HCT116 (cell line): ENCODE data around the gene HPGDS. TPM values are rescaled to one million over a fixed set of nuclear protein-coding genes. Genes with fewer than 3 reads are reported as not detected.

Source experiments
- ATAC-seq: fragments of 200-7000 bp; cut with Tn5 transposase; 2 replicates; pipeline ENCODE4 v1.9.1; 2020; ENCODE audit warnings: mild to moderate bottlenecking, moderate library complexity
- BruUV-seq: library from RNA; stranded (reverse); fragments of 400-500 nt; replicated peaks from 2 replicates; lab custom pipeline; 2021; lab: Mats Ljungman, UMichigan
- CTCF ChIA-PET: fragments of 300-600 bp; sonication (Branson Sonifier 250); formaldehyde crosslinking; loops from one replicate; lab custom pipeline; 2021; ENCODE audit warnings: antibody characterized with exemption; lab: Charles Lee
- POLR2A ChIA-PET: fragments of 300-600, 350-600 bp; sonication (Branson Sonifier 250); formaldehyde crosslinking; loops from one replicate; lab custom pipeline; 2021; ENCODE audit warnings: antibody characterized with exemption; lab: Charles Lee
- RAD21 ChIA-PET, 2 experiments: fragments of 300-600 bp; sonication (Branson Sonifier 250); formaldehyde crosslinking; loops; one replicate each; lab custom pipeline; 2023; ENCODE audit warnings: low total read pairs in 2 of 2; ENCODE audit not compliant: uncharacterized antibody in 2 of 2, unreplicated experiment in 2 of 2, low non-redundant PET in 1 of 2; lab: Charles Lee
- DNase-seq: peaks from one replicate; pipeline ENCODE4 v3.0.0-alpha.2; 2010; ENCODE audit warnings: low read depth, low spot score
- H2AFZ ChIP-seq: fragments of 200-600 bp; shearing (Covaris generic), sonication (generic); 2 replicates; pipeline ENCODE4 v1.6.1; 2017; ENCODE audit warnings: low read depth, mixed run types, mixed read lengths, antibody characterized with exemption, low read length; ENCODE audit not compliant: poor library complexity, severe bottlenecking
- H3K27ac ChIP-seq: 2 replicates; pipeline ENCODE4 v1.5.1; 2012; ENCODE audit warnings: low read depth, low read length
- H3K27me3 ChIP-seq: fragments of 200-600 bp; sonication (generic); 2 replicates; pipeline ENCODE4 v1.6.1; 2016; ENCODE audit warnings: mixed run types, low read length, mixed read lengths; ENCODE audit not compliant: insufficient read depth
- H3K36me3 ChIP-seq, 2 experiments: fragments of 200-500 bp in 1 of 2; fragments of 200-600 bp in 1 of 2; sonication (Bioruptor generic) in 1 of 2; sonication (generic) in 1 of 2; 2 replicates each; pipeline versions ENCODE4 v1.5.1 to v1.6.1; 2014 to 2016; ENCODE audit warnings: low read length in 2 of 2, inconsistent platforms in 1 of 2, mixed read lengths in 1 of 2, mixed run types in 1 of 2; ENCODE audit not compliant: insufficient read depth in 2 of 2, control insufficient read depth in 1 of 2
- H3K4me1 ChIP-seq, 2 experiments: fragments of 200-600 bp in 1 of 2; sonication (generic) in 1 of 2; 2 replicates each; pipeline versions ENCODE4 v1.5.1 to v1.6.1; 2012 to 2017; ENCODE audit warnings: low read length in 2 of 2, inconsistent platforms in 1 of 2, mild to moderate bottlenecking in 1 of 2, mixed read lengths in 1 of 2, mixed run types in 1 of 2, moderate library complexity in 1 of 2; ENCODE audit not compliant: insufficient read depth in 2 of 2, control insufficient read depth in 1 of 2
- H3K4me2 ChIP-seq: fragments of 200-600 bp; sonication (generic); 2 replicates; pipeline ENCODE4 v1.6.1; 2017; ENCODE audit warnings: mixed run types, low read length, mixed read lengths
- H3K4me3 ChIP-seq, 2 experiments: fragments of 200-600 bp in 1 of 2; sonication (generic) in 1 of 2; replicated peaks in 1 of 2; 2 replicates each; pipeline ENCODE4 v1.5.1; 2011 to 2016; ENCODE audit warnings: low read length in 2 of 2, control low read depth in 1 of 2, low read depth in 1 of 2, mild to moderate bottlenecking in 1 of 2, mixed read lengths in 1 of 2, mixed run types in 1 of 2
- H3K79me2 ChIP-seq: fragments of 200-600 bp; sonication (generic); 2 replicates; pipeline ENCODE4 v1.6.1; 2017; ENCODE audit warnings: mild to moderate bottlenecking, mixed run types, low read length, moderate library complexity, mixed read lengths; ENCODE audit not compliant: insufficient read depth
- H3K9ac ChIP-seq: fragments of 200-600 bp; sonication (generic); 2 replicates; pipeline ENCODE4 v1.6.1; 2016; ENCODE audit warnings: low read length, mixed read lengths
- H3K9me2 ChIP-seq: fragments of 200-600 bp; sonication (generic), shearing (Covaris generic); 2 replicates; pipeline ENCODE4 v1.6.1; 2017; ENCODE audit warnings: mixed run types, mild to moderate bottlenecking, moderate library complexity; ENCODE audit not compliant: insufficient read depth
- H3K9me3 ChIP-seq, 2 experiments: fragments of 200-500 bp in 1 of 2; fragments of 200-600 bp in 1 of 2; sonication (Bioruptor generic) in 1 of 2; sonication (generic) in 1 of 2; 2 replicates each; pipeline ENCODE4 v1.6.1; 2014 to 2017; ENCODE audit warnings: low read length in 2 of 2, mixed read lengths in 2 of 2, inconsistent platforms in 1 of 2, low read depth in 1 of 2, mild to moderate bottlenecking in 1 of 2, mixed run types in 1 of 2, moderate library complexity in 1 of 2; ENCODE audit not compliant: control insufficient read depth in 1 of 2, insufficient read depth in 1 of 2
- H4K20me1 ChIP-seq: fragments of 200-600 bp; sonication (generic), shearing (Covaris generic); 2 replicates; pipeline ENCODE4 v1.6.1; 2017; ENCODE audit warnings: mixed run types, mild to moderate bottlenecking, moderate library complexity; ENCODE audit not compliant: insufficient read depth
- ATF3 ChIP-seq: IDR thresholded peaks from 2 replicates; pipeline ENCODE4 v1.6.1; 2012
- EZH2 ChIP-seq: fragments of 200-600 bp; sonication (generic); IDR thresholded peaks from 2 replicates; pipeline ENCODE4 v1.6.1; 2017; ENCODE audit warnings: antibody characterized with exemption, mixed run types
- FOSL1 ChIP-seq: IDR thresholded peaks from 2 replicates; pipeline ENCODE4 v1.6.1; 2012; ENCODE audit warnings: low read depth
- POLR2A ChIP-seq: IDR thresholded peaks from 2 replicates; pipeline ENCODE4 v1.7.0; 2011; ENCODE audit warnings: borderline replicate concordance; ENCODE audit not compliant: insufficient read depth, insufficient read length; ENCODE audit errors: extremely low read depth
- REST ChIP-seq: IDR thresholded peaks from 2 replicates; pipeline ENCODE4 v1.6.1; 2012; ENCODE audit warnings: low read depth
- SIN3A ChIP-seq: IDR thresholded peaks from 2 replicates; pipeline ENCODE4 v1.6.1; 2012; ENCODE audit warnings: low read depth
- SRF ChIP-seq: IDR thresholded peaks from 2 replicates; pipeline ENCODE4 v1.6.1; 2012; ENCODE audit warnings: low read depth
- YY1 ChIP-seq: IDR thresholded peaks from 2 replicates; pipeline ENCODE4 v1.6.1; 2011; ENCODE audit warnings: low read length, low read depth, moderate library complexity, mild to moderate bottlenecking; ENCODE audit not compliant: insufficient replicate concordance; ENCODE audit errors: extremely low read depth
- intact Hi-C: fragments of 100-400 bp; cut with micrococcal nuclease; formaldehyde crosslinking; loops from 2 replicates; pipeline ENCODE4 v1.10.0; 2022
- total RNA-seq: library from RNA; stranded (reverse); gene quantifications from one replicate; pipeline ENCODE4 v1.2.1, GENCODE V29; 2021; ENCODE audit not compliant: unreplicated experiment

HPGDS gene
- total RNA-seq, 1 experiment from 2014 or later, result not detected

- intact Hi-C loops, result no loop called here
- no peak for ATAC-seq
- H3K9me3 ChIP-seq, result no peaks in the 10 kb centered on the region
- H3K4me1 ChIP-seq, result no peaks in the 10 kb centered on the region
- RAD21 ChIA-PET, result no interaction called here
- CTCF ChIA-PET, result no interaction called here
- H2AFZ ChIP-seq, result no peak overlapping the region
- H4K20me1 ChIP-seq, result no peaks in the 10 kb centered on the region
- H3K4me2 ChIP-seq, result no peak overlapping the region
- H3K9ac ChIP-seq, result no peak overlapping the region
- no peak overlapping the region for H3K27ac ChIP-seq
- DNase-seq, result no peak
- BruUV-seq, result no TSS peak
- H3K27me3 ChIP-seq, result no peaks in the 10 kb centered on the region
- H3K4me3 ChIP-seq, result no peak overlapping the region
- no peak for TF ChIP-seq SIN3A
- TF ChIP-seq ATF3, result no peak
- TF ChIP-seq SRF, result no peak
- no peak for TF ChIP-seq FOSL1
- TF ChIP-seq REST, result no peak
- TF ChIP-seq EZH2, result no peak
- no peak for TF ChIP-seq POLR2A
- no peak for TF ChIP-seq YY1
- H3K36me3 ChIP-seq, result peaks cover 10 to 13% of the 10 kb centered on the region in 2 experiments
- POLR2A ChIA-PET, result no interaction called here
- no peaks in the 10 kb centered on the region for H3K9me2 ChIP-seq
- H3K79me2 ChIP-seq, result no peaks in the 10 kb centered on the region; the same call in 1 of the 2 replicates
These were observed 71.4 kb downstream of the HPGDS start for GRCh38 chr4:94271248-94271647.
